Activated CD4-positive, CD25-positive, alpha-beta regulatory T cell treated with anti-CD3 and anti-CD28 coated beads, Interleukin-2, amount 50 U/mL, for 24 hours (primary cell): ENCODE measurements around the gene LTBP3.

Experiments
- ATAC-seq, 2 donors: fragments of 150-1000 bp; cut with Tn5 transposase; one replicate each; pipeline ENCODE4 v1.10.0; 2021; ENCODE audit warnings: mild to moderate bottlenecking in 1 of 2, moderate library complexity in 1 of 2

Gene LTBP3

DNA sequence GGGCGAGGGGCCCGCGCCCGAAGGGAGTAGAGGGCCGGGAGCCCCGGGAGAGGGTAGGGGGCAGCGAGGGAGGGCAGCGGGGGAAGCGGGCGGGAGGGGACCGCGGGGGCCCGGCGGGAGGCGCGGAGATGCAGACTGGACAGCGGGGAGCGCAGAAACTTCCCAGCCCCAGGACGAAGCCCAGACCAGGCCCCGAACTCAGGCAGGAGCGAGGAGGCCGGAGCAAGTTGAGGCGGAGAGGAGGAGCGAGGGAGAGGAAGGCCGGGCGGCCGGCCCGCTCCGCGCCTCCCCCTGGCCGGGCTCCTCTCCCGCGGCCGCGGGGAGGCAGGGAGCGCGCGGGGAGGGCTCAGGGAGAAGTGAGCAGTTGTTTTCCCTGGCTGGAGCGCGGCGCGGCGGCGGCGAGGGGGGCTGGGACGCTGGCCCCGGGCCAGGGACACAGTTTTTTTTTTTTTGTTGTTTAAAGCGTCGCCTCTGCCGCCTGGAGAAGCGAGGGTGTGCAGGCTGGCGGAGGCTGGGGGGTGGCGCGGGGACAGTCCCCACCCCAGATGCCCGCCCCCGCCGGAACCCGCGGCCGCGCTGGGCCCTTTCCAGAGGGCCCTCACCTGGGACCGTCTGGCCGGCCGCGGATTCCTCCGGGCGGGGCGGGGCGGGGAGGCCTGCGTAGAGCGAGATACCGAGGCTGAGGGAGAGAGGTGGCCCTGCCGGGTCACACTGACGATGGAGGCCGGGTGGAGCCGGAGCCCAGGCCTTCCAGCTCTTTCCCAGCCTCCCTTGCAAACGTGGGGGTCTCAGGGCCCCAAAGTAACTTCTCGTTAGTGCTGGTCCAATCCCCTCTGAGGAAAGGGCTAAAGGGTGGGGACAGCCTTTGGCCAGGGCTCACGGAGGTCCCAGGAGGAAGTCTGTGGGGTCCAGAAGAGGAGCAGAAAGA lies at the start of gene LTBP3:
TSS of gene LTBP3 (minus strand) at position 358 of the 928 bp plus-strand sequence. CDS start 400 bp downstream, outside the sequence.
- ATAC-seq, result peak; percentile 36 to 42

DNA sequence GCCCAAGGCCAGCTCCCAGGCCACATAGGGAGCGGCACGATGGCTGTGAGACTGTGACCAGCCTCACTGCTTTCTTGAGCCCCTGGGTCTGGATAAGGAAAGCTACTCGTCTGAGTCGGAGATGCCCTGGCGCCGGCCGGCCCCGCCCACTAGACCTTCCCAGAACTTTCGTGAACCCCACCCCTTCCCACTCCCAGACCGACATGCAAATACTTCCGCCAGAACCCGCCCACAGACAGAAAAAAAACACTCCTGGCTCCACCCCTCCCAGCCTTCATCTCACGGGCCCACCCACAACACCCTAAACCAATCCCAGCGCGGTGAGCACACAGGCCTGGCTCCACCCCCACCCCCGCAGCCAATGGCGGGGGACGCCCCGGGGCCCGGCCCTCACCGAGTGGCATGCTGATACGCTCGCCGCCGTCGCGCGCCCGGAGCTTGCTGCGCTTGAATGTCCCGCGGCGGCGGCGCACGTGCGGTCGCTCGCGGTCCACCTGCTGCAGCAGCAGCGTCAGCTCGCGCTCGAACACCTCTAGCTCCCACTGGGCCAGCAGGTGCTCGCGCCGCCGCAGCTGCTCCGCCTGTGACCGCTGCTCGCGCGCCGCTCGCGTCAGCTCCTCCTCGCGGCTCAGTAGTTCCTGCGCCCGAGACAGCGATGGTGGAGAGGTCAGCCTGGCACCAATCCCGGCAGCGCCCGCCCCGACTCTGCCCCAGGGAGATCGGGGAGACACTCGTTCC lies 48.9 kb upstream of the LTBP3 start:
- peak in 1 of 2 donors; percentile 41 for ATAC-seq

DNA sequence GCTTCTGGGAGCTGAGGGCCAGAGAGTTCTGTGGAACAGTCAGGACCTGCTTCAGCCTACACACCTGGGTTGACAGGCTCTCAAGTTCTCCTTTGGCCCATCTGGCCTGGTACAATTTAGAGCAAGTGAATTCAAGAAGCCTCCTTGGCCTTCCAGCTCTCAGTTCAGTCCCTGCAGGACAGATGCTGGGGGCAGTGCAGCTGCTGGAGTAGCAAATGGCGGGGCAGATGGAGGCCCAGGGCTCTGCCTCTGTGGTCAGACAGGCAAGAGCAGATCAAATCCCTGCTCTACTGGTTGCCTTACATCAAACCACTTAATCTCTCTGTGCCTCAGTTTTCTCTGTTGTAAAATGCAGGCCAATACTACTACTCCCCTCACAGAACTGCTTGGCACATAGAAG lies 46.1 kb upstream of the LTBP3 start:
- no peak for ATAC-seq

DNA sequence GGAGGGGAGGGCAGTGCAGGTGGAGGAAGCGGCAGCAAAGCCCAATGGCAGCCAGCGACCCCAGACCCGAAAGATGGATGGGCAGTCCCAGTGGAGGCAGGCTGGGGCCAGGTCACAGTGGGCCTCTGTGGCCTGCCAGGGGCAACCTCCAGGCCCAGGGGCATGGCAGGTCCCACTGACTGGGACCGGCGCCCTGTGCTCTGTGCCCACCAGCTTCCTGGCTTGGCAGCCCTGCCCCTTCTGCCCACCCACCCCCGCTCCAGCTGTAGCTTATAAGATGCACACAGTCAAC lies 41.7 kb upstream of the LTBP3 start:
- no peak for ATAC-seq

DNA sequence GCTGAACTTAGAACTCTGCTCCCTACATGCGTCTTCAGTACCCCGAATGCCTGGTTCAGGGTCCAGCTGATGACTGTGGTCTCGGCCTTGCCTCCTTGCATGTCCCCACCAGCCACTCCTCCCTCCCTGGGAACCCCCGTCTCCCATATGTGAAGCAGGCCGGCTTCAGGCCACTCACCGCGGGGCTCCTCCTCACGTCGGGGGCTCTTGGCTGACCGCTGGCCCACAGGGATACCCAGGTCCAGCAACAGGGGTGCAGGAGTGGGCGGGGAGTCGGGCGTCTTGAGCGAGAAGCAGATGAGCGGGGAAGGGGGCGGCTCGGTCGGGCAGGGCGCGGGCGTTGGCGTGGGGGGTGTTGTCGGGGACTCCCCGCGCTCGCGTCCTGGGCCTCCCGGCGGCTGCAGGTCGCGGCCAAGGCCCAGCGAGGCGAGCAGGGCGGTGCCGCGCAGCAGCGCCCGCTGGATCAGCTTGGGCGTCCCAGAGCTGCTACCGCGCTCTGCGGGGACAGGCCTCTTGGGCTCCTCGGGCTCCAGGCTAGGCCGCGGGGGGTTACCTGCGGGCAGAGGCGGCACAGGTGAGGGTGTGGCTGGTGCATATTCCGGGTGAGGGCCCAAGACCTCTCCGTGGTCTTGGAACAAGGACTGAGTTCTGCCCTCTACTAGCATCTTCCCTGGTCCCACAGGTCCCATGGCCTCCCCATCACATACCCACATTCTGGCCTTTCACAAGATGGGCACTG lies 41.2 kb upstream of the LTBP3 start:
- no peak for ATAC-seq

DNA sequence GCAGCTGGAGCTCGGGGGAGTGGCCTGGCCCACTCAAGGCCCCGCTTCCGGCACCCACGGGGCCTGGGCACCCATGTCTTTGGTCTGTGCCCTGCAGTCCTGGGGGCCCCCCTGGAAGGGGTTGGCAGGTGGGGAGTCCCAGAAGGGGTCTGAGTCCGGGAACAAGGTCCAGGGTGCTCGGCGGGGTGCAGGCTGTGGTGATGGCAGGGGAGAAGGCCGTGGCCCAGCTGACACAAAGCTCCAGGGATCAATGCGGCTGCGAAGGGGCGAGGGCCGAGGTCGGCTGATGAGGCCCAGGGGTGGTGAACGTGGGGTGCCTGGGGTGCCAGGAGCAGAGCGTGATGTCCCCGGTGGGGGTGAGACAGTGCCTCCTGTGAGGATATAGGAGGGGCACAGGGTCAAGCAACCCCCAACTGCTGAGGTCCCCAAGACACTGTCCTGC lies 40.1 kb upstream of the LTBP3 start:
- no peak for ATAC-seq

DNA sequence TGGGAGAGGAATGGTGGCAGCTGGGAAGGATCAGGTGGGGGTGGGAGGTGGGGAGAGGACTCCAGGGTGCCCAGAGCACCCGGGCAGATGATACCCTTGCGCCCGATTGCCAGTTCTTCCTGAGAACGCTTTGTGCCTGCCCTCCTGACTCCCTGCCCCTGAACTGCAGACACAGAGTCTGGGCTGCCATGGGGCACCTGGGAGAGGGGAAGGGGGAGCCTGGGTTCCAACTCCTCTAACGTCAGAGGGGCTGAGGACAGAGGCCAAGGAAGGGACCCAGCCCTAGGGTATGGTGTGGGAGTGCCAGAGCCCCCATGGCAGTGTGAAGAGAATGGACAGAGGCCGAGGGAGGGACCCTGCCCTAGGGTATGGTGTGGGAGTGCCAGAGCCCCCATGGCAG lies 38.4 kb upstream of the LTBP3 start:
- no peak for ATAC-seq

DNA sequence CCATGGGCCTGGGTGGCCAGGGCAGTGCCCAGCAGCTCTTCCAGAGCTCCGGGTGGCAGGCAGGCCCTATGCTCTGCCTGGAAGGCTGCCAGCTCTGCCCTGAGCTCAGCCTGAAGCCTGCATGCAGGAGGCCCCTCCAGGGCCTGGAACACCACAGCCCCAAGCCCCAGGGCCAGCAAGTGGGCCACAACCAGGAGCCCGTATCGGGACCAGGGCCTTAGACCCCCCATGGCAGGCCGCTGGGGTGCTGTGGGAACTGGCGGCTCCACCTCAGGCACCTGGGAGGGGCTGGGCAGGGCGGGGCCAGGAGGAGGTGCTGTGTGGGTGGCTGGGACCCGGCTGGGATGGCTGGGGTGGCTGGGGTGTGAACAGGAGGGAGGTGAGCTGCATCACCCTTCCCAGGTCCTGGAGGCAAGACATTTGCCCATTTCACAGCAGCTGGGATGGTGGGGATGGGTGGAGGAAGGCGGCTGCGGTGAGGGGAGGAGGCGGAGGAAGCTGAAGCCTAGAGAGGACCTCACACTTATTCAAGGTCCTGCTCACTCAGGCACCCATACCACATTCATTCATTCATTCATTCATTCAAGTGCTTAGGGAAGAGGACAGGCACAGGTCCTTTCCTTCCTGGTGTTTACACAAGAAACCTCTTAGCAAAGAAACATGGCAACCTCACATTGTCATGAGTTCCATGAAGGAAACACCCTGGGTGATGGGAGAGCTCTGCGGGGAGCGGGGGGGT lies 37.6 kb upstream of the LTBP3 start, which contains the start of gene KCNK7:
TSS of gene KCNK7 (minus strand) at position 258 of the 739 bp plus-strand sequence. CDS start at position 230, 28 bp downstream.
- no peak for ATAC-seq

DNA sequence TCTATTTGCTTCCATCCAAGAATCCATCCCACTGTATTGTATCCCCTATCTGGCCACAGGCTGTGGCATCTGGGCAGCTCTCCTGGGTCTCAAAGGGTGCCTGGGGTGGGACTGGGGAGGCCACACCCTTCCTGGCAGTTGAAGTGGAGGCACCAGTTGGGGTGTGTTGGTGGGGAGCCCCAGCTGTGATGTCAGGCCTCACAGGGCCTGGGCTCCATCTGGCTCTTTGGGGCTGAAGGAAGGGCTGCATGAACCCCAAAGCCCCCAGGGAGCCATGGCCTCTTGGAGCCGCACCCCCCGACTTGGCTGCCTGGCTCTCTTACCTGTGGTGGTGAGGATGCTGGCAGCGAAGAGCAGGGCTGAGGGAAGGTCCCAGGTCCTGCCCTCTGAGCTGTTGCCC lies 37.0 kb upstream of the LTBP3 start:
- no peak for ATAC-seq

DNA sequence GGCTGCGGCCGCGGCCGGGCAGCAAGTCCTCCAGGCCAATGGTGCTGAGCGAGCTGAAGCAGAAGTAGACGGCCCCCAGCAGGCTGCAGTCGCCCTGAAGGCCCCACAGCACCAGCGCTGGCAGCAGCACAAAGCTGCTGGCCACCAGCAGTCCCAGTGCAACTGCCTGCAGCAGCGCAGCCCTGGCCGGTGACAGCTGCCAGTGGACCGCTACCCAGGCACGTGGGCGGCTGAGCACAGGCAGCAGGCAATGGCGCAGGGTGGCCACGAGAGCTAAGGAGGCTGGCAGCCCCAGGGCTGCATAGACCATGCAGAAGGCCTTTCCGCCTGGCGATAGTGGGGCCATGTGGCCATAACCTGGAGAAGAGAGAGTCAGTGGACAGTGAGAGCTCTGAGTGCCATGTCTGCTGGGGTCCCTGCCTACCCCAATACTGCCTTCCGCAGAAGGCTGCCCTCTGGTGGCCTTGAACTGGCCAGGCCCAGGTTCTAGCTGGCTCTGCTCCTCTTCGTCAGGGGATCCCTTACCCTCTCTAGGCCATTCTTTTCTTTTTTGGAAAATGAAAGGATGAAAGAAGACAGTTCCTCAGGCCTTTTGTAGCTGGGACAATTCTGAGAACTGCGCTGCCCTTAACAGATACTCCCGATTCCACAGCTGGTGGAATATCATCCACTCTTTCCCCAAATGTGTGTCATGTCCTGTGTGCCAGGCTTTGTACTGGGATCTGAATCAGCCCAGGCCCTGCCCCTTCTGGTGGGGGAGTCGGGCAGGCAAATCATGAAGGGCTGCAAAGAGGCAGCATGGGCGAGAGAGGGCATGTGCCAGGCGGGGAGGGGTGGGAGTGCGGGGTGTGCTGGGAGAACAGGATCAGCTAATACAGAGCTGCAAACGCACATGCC lies 35.6 kb upstream of the LTBP3 start:
- ATAC-seq, result peak; percentile 43 to 55

DNA sequence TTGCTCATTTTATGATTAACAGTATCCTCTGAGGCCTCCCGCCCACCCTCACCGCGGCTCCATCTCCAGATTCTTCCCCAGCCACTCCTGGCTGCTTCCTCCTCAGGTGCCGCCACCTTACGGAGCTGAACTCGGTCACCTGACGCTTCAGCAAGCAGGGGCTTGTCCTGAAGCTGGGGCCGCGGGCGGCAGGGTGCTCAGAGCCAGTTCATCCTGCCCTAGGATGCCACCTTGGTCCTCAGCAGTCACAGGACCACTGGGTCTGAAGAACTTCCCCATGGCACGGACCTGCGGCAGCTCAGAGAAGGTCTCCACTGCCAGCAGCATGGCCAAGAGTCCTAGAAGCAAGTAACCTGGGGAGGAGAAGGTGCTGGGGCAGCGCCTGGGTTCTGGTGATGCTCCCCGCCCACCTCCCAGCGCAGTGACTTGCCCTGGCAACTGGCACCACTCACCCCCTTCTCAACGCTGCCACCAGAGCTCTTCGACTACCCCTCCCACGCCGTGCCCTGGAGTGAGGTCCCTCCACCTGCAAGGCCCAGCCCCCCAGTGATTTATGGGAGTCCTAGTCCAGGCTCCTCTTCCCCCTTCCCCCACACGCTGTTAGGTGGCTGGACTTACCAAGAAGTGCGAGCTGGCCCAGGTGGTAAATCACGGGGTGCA lies 34.8 kb upstream of the LTBP3 start:
- ATAC-seq, result no peak

DNA sequence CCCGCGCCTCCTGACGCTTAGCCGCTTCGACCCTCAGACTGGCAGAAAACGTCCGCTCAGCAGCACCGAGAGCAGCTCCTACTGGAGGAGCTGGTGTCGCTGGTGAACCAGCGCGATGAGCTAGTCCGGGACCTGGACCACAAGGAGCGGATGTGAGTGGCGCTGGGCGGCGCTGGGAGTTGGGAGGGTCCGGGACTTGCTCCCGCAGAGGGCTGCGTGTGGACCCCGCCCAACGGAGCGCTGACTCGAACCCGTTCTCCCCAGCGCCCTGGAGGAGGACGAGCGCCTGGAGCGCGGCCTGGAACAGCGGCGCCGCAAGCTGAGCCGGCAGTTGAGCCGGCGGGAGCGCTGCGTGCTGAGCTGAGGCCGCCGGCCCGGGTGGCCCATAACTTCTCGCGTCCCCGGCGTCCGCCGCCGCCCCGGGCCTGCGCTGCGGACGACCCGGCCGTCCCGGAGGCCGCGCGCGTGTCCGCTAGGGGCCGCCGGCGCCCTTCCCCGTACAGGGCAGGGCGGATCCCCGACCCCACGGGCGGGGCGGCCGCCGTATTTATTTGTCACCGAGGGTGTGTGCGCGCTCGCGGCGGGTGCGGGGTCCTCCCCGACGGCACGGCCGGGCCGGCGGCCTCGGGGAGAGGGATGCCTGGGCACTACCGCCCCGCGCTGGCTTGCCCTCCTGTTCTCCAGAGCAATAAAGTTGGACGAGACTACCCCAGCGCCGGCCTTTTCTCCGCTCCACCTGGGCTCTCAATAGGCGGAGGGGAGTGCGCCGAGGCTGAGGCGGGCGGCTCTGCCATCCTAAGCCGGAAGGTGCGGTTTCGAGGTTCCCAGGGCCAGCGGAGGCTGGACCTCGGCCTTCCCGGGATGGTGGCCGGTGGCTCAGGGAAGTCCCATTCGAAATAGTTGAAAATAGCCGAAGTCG lies 34.0 kb upstream of the LTBP3 start:
- no peak for ATAC-seq

DNA sequence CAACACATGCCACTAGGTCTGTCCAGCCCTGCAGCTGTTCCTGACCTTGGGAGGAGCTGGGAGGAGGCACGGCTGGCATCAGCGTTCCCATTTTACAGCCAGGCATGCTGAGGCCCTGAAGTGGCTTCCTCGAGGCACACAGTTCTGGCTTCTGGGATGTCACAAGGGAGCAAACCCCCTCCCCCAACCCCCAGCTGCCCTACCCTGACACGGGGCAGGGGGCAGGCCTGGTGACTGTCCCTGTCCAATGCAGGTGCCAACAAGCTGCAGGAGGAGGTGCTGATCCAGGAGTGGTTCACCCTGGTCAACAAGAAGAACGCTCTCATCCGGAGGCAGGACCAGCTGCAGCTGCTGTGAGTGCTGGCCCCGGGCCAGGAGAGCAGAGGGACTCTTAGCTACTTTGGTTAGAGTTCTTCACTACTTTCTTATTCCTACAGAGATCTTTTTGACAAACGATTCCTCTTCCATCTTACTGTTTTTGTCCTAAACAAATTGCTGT lies 32.1 kb upstream of the LTBP3 start:
- no peak for ATAC-seq

DNA sequence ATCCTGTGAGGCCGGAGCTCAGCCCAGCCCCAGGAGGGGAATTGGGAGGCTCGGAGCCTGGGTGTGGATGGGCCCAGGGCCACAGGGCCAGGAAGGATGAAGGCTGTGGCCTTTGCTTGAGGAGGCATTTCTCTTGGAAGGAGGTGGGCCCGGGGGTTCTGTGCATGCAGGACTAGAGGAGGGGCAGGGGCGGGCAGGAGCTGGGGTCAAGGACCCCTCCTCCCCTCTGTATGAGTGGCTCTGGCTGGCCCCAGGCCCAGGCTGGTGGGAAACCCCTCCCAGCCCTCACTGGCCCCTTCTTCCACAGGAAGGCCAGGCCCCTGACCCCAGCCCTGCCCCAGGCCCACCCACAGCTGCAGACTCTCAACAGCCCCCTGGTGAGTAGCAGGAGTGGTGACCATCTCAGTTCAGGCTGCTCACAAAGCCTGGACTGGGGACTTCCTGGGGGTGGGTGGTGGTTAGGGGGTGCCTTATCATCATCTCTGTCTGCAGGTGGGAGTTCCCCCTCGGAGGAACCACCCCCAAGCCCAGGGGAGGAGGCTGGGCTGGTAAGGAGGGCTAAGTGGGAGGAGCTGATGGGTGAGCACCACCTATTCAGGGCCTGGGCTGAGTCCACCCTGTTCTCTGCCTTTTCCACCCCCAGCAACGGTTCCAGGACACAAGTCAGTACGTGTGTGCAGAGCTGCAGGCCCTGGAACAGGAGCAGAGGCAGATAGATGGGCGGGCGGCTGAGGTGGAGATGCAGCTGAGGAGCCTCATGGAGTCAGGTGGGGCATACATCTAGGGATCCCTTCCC lies 31.5 kb upstream of the LTBP3 start:
- peak; percentile 21 to 27 for ATAC-seq

DNA sequence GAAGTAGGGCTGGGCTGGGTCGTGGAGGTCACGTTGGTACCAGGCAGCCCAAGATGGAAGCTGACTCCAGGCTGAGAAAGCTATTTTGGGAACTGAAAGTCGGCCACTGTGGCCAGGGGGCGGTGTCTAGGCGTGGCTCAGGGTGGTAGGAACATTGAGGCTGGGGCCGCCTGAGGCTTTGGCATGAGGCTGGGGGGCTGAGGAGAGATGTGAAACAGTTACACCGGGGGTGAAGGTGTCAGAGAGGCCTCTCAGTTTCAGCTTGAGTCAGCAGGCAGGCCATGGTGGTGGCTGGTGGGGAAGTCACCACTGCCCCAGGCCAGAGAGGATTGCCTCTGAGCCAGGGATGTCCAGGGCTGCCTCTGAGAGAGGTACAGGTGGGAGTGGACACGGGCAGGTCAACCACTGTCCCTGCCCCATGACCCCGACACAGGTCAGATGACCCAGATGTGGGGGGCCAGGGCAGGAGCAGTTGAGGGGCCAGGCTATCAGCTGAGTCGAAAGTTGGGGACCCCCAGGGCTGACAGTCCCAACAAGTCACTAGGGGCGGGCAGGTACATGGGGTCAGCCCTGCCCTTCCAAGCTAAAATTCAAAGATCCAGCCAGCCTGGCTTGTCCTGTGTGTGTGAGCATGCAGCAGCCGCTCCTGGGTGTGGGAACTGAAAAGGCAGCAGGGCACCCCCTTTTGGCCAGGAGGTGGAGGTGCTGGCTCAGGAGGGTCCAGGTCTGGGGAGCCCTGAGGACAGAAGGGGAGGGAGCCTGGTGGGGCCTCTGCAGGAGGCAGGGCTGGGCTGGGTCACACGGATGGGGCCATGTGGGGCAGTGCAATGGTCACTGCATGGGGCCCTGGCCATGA lies 30.3 kb upstream of the LTBP3 start:
- peak; percentile 84 to 85 for ATAC-seq

DNA sequence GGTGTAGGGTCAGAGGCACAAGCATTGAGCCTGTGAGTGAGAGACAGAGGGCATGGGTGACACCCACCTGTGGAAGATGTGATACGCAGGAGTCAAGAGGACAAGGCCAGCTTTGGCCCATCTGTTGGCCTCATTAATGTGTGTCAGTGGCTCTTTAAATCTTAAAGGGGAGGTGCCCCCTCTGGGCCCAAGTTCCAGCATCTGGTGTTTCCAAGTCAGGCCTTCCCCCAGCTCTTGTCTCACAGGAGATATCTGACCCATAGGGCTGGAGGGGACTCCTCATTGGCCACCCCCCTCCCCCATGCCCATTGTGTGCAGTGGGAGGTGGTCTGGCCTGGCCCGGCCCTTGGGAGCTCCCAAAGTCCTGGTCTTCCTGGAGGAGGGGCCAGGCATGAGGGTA lies 28.5 kb upstream of the LTBP3 start:
- no peak for ATAC-seq

DNA sequence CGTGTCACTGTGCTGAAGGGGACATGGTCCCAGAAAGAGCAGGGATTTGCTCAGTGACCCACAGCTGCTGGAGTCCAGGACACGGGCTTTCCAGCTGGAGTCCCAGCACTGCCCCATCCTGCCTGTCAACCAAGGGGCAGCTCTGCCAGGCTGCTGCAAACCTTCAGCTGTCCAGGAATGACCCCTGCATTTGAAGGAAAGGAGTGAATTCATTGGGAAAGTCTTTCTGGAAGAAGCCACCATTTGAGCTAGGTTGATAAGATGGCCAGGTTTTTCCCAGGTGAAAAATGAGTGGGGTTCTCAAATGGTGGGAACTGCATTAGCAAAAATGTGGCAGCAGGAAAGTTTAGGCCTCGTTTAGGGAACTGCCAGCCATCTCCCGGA lies 28.1 kb upstream of the LTBP3 start:
- no peak for ATAC-seq
